SKM-1 treated with dmso at 0.1 percent for 144 hours (cell line): Measurements from ENCODE around the gene INTS3.
A peak's percentile ranks its signal among the peaks of the same experiment; 100 is the strongest.
"Not testable (repeated sequence)": the region's sequence is repeated elsewhere in the genome, so short reads cannot be mapped to it uniquely, and the experiment has no call there.

Source experiments
- DNase-seq: peaks from one replicate; lab custom pipeline; 2025; ENCODE audit not compliant: unreplicated experiment; lab: John Stamatoyannopoulos, UW

INTS3 gene

GRCh38 chr1:153754266-153754665 is 26.4 kb downstream of the INTS3 start:
- DNase-seq = no peak

- no peak for DNase-seq
These were observed 32.6 kb downstream of the INTS3 start for GRCh38 chr1:153760440-153760839.

- no peak for DNase-seq
These were observed 35.7 kb downstream of the INTS3 start for GRCh38 chr1:153763365-153764225.

GRCh38 chr1:153764310-153764709 is 36.5 kb downstream of the INTS3 start:
- no peak for DNase-seq

GRCh38 chr1:153766663-153767062 is 38.8 kb downstream of the INTS3 start:
- DNase-seq = not testable (repeated sequence)

- DNase-seq = no peak
These were observed 39.7 kb downstream of the INTS3 start for GRCh38 chr1:153767519-153767918.

GRCh38 chr1:153768316-153769181 is 40.7 kb downstream of the INTS3 start:
- no peak for DNase-seq

- DNase-seq = peak; percentile 29
These were observed 41.4 kb downstream of the INTS3 start for GRCh38 chr1:153769221-153769620.

- DNase-seq = no peak
These were observed 42.9 kb downstream of the INTS3 start for GRCh38 chr1:153770797-153771196.

GRCh38 chr1:153771261-153771660 is 43.4 kb downstream of the INTS3 start:
- DNase-seq = no peak

- DNase-seq = no peak
These were observed 44.2 kb downstream of the INTS3 start for GRCh38 chr1:153771841-153772593.

- DNase-seq = peak; percentile 79
These were observed 45.5 kb downstream of the INTS3 start for GRCh38 chr1:153773096-153773921.

GRCh38 chr1:153774026-153774595 is 46.3 kb downstream of the INTS3 start:
- no peak for DNase-seq

GRCh38 chr1:153774780-153775457 is 47.1 kb downstream of the INTS3 start, which contains the start of gene SLC27A3:
TSS of gene SLC27A3 (plus strand) at chr1:153775407. CDS start at chr1:153775498, 91 bp downstream.
- no peak for DNase-seq

GRCh38 chr1:153775458-153776327 is 47.8 kb downstream of the INTS3 start:
- DNase-seq = no peak

GRCh38 chr1:153776352-153776751 is 48.5 kb downstream of the INTS3 start:
- DNase-seq = no peak

GRCh38 chr1:153776845-153777370 is 49.1 kb downstream of the INTS3 start:
- no peak for DNase-seq

- no peak for DNase-seq
These were observed 49.8 kb downstream of the INTS3 start for GRCh38 chr1:153777648-153778047.
